ENCODE data around the gene ZNF555. TPM values are rescaled to one million over a fixed set of nuclear protein-coding genes. Genes with fewer than 3 reads are reported as not detected.

ZNF555 gene
- total and polyA plus RNA-seq, 9 of the 15 experiments (the other 6 are each of a cell fraction or from before 2014, with no cell fraction given) = 2.0 to 6.7 (median 5.4) TPM

- no peak for TF ChIP-seq HBP1 (CRISPR knock-in tag; IDR thresholded peaks at IDR 0.05)
- TF ChIP-seq MTF1 (CRISPR knock-in tag; IDR thresholded peaks at IDR 0.05; ENCODE audit: borderline replicate concordance) = no peak; the same call in 1 of the 2 replicates
- TF ChIP-seq ZFP36 (IDR thresholded peaks at IDR 0.05; ENCODE audit: low read depth, low read length, partially characterized antibody) = no peak
- no peak for TF ChIP-seq GABPB2 (CRISPR knock-in tag; conservative IDR thresholded peaks at IDR 0.05)
- TF ChIP-seq SRF (CRISPR knock-in tag; IDR thresholded peaks at IDR 0.05) = peak in 1 of 2 experiments; percentile 79; a peak in 1 of 4 replicates
- TF ChIP-seq TCF7L2 (IDR thresholded peaks at IDR 0.05; ENCODE audit: low read depth, low read length) = no peak
- TF ChIP-seq THAP12 (CRISPR knock-in tag; IDR thresholded peaks at IDR 0.05) = peak; percentile 96
- peak; percentile 50; the same call in 1 of the 2 replicates for TF ChIP-seq ZNF263 (CRISPR knock-in tag; IDR thresholded peaks at IDR 0.05; ENCODE audit: borderline replicate concordance)
- no peak for TF ChIP-seq HLTF (IDR thresholded peaks at IDR 0.05)
- peak; percentile 45; the same call in 1 of the 2 replicates for TF ChIP-seq EP300 (IDR thresholded peaks at IDR 0.05; ENCODE audit: low read length)
- TF ChIP-seq HIVEP1 (CRISPR knock-in tag; IDR thresholded peaks at IDR 0.05) = no peak
- TF ChIP-seq SLC30A9 (CRISPR knock-in tag; IDR thresholded peaks at IDR 0.05) = no peak
- TF ChIP-seq MYNN (IDR thresholded peaks at IDR 0.05) = 0 out of 2 replicates have a peak, but pooled peaks have one; percentile 16
- TF ChIP-seq MYNN (CRISPR knock-in tag; IDR thresholded peaks at IDR 0.05) = no peak
- TF ChIP-seq HES1 (IDR thresholded peaks at IDR 0.05; ENCODE audit: low read depth) = no peak
- TF ChIP-seq KLF1 (tag; IDR thresholded peaks at IDR 0.05) = no peak
- TF ChIP-seq ZNF449 (CRISPR knock-in tag; IDR thresholded peaks at IDR 0.05) = no peak
- no peak for TF ChIP-seq MITF (IDR thresholded peaks at IDR 0.05)
- TF ChIP-seq ARID3A (IDR thresholded peaks at IDR 0.05; ENCODE audit: borderline replicate concordance, low read depth, low read length) = no peak
Measured at GRCh38 chr19:2819540-2820111, 21.6 kb upstream of the ZNF555 start, which contains the start of gene ZNF554 (continued).

Data from K562 (cell line).